Stimulated activated CD4-positive, alpha-beta T cell treated with anti-CD3 and anti-CD28 coated beads, Interleukin-2, amount 100 ng/mL, for 24 hours (primary cell): ENCODE measurements around the gene MAP3K20.
"Not testable (repeated sequence)": the region's sequence is repeated elsewhere in the genome, so short reads cannot be mapped to it uniquely, and the experiment has no call there.

Source experiments
- DNase-seq, 2 donors: peaks; one replicate each; pipeline ENCODE4 v3.0.0-alpha.2; 2020

MAP3K20 gene

GRCh38 chr2:173238831-173239230 is 163.2 kb downstream of the MAP3K20 start:
- DNase-seq, result no peak

GRCh38 chr2:173239644-173240043 is 164.0 kb downstream of the MAP3K20 start:
- peak in 1 of 2 donors; percentile 14 for DNase-seq

DNA sequence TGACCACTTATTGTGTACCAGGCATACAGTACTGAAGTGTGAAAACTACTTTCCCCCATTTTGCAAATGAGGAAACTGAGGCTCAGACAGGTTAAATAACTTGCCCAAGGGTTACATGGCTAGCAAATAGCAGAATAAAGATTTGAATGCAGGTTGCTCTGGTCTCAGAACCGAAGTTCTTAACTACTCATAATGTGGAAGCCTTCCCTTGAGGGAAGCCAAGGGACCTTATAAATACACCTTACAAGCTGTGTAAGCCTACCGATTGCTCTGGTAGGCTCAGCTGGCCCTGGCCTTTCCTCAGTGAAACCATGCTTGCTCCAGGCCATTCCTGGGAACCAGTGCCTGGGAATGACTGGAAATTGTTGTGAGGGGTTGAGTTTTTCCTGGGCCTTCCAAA is 164.4 kb downstream of the MAP3K20 start:
- DNase-seq, result no peak

- DNase-seq, result no peak
Observed at GRCh38 chr2:173241643-173242042, 166.0 kb downstream of the MAP3K20 start.

GRCh38 chr2:173247156-173247555 is 171.5 kb downstream of the MAP3K20 start:
- DNase-seq, result no peak

- DNase-seq, result no peak
Observed at GRCh38 chr2:173248381-173248780, 172.7 kb downstream of the MAP3K20 start.

- DNase-seq, result no peak
Observed at GRCh38 chr2:173249661-173250641, 174.3 kb downstream of the MAP3K20 start.

GRCh38 chr2:173251225-173251624 is 175.6 kb downstream of the MAP3K20 start:
- no peak for DNase-seq

DNA sequence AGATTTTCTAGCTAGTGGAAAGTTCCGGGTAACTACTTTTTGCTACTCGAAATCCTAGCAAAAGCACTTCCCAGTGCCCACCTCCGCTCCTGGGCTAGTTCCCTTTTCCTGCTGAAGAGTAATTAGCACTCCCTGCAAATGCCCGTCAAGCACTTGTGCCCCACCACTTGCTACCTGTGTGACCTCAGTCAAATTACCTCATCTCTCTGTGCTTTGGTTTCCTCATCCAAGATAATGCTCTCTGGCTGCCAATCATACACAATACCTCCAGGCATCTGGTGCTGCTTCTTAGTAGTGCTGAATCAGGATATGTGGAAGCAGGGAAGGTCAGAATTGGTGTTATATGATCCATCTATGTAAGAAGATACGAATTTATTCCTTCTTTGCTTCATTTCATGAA is 176.9 kb downstream of the MAP3K20 start:
- no peak for DNase-seq

GRCh38 chr2:173254659-173255058 is 179.0 kb downstream of the MAP3K20 start:
- no peak for DNase-seq

DNA sequence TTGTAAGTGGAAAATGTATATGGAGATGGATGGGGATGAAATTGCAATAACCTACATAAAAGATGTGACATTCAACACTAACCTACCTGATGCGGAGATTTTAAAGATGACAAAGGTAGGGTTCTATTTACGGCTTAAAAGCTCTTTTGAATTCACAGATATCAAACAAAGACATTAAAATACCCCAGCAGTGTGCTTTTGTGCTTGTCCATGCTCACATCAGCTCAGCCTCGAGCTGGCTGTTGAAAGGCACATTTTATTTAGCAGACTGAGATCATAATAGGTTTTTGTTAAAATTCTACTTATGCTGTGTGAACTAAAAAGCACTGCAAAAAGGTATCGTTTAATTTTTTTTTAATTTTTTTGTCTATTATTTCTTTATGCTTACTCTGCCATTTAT is 183.1 kb downstream of the MAP3K20 start:
- DNase-seq, result no peak

DNA sequence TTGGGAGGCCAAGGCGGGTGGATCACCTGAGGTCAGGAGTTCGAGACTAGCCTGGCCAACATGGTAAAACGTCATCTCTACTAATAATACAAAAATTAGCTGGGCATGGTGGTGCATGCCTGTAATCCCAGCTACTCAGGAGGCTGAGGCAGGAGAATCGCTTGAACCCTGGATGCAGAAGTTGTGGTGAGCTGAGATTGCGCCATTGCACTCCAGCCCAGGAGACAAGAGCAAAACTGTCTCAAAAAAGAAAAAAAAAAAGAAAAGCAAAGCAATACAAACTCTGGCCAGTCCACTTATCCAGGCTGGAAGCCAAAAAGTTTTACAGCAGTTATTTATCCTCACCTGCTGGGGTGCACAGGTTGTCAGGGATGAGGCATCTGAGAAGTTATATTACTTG is 186.7 kb downstream of the MAP3K20 start:
- not testable (repeated sequence) for DNase-seq

DNA sequence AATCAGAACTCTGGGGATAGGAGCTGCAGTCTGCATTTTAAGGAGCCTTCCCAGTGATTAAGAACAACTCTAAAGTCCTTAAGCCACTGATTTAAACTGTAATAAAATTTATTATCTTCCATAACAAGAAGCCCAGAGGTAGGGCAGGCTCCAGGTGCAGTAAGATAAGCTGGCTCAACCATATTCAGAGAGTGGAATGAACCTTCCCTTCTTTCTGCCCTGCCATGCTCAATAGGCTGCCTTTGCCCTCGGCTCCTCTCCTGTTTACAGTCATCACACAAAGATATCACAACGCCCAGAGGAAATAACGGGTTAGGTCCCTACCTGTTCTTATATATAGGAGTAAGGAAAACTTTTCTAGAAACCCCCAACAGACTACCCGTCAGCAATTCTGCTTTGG is 188.5 kb downstream of the MAP3K20 start:
- no peak for DNase-seq

DNA sequence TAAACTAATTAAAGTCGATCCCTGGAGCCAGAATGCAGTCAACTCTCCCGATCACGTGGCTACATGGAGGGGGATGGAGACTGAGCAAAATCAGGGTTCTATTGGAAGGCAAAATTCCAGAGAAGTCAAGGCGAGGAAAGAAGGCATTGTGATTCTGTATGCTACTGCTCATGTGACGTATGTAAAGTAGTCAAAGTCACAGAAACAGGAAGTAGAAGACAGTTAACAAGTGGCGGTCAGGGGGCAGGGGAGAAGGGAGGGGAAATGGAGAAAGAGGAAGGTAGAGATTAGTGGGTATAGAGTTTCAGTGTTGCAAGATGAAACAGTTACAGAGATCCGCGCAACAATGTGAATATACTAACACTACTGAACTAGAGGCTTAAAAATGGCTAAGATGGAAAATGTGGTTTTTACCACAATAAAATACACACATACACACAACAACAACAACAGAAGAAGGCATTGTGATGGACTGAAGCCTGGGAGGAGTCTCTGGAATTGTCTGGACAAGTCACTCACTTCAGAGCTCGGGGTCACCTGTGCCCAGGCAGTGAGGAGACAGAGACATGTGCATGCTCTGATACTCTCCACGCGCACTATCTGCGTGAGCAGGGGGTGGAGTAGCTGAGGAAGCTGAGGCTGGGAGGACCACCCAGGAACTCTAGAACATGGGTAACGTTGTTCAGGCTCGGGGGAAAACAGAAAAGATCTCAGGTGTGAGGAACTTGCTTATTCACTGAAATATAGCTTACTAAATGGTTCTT is 189.1 kb downstream of the MAP3K20 start:
- DNase-seq, result no peak

DNA sequence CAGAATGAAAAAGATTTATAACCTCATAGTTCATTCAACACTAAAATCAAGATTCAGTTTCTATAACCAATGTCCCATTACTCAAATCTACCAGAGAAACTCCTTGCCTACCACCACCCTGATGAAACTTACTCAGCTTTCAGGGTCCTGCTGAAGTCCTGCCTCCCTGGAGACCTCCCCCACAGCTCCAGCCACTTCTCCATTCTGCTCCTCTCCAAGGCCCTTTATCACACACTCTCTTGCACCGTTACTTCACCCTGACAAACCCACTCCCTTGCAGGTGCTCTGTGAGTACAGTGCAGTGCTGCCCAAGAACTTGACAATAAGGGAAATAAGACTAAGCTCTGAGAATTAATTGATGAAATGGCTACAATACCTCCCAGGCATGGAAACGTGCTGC is 195.5 kb downstream of the MAP3K20 start:
- DNase-seq, result no peak

- DNase-seq, result no peak
Observed at GRCh38 chr2:173271825-173272224, 196.2 kb downstream of the MAP3K20 start.

- DNase-seq, result no peak
Observed at GRCh38 chr2:173272849-173273248, 197.2 kb downstream of the MAP3K20 start.

DNA sequence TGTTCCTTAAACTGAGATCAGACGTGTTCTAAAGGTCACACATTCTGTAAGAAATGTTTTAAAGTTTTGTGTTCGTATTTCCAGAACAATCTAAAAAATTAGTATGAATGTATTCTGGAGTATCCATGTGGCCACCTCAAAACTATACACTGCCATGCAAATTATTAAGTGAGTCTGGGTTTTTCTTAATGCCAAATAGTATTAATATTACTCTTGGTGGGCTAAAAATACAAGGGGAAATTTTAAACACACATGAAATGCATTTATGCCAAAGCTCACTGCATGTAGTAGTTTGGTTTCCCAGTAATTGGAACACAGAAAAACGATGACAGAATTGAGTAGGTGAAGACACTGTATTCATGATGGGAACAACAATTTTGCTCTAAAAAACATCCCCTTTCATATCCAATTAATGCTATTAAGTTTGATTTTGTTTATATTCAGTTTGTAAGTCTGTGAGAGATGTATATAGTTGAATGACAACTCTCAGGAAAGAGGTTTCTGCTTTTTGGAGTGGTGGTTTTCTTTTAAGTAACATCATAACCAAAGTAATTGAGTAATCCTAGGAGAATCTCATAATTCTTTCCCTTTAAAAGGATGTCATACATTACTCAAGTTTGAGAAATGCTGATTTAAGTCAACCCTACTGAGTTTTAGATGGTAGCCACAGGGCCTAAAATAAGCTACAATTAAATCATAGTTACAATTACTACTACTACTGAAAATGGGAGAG is 203.3 kb downstream of the MAP3K20 start:
- DNase-seq, result no peak

GRCh38 chr2:173279527-173279868 is 203.9 kb downstream of the MAP3K20 start:
- no peak for DNase-seq

DNA sequence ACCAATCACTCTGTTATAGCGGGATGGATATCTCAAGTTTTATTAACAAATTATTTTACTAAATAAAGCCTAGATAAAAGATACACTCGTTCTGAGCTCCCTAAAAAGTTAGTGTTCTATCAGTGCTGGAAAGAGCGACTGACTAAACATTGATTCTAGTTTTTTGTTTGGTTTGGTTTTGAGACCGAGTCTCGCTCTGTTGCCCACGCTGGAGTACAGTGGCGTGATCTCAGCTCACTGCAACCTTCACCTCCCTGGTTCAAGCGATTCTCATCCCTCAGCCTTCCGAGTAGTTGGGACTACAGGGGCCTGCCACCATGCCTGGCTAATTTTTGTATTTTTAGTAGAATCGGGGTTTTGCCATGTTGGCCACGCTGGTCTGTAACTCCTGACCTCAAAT is 205.2 kb downstream of the MAP3K20 start:
- no peak for DNase-seq

DNA sequence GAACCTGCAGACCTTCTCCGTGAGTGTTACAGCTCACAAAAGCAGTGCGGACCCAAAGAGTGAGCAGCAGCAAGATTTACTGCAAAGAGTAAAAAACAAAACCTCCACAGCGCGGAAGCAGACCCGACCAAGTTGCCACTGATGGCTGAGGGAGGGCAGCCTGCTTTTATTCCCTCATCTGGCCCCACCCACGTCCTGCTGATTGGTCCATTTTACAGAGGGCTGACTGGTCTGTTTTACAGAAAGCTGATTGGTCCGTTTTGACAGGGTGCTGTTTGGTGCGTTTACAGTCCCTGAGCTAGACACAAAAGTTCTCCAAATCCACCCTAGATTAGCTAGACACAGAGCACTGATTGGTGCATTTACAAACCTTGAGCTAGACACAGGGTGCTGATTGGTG is 206.3 kb downstream of the MAP3K20 start:
- DNase-seq, result not testable (repeated sequence)

DNA sequence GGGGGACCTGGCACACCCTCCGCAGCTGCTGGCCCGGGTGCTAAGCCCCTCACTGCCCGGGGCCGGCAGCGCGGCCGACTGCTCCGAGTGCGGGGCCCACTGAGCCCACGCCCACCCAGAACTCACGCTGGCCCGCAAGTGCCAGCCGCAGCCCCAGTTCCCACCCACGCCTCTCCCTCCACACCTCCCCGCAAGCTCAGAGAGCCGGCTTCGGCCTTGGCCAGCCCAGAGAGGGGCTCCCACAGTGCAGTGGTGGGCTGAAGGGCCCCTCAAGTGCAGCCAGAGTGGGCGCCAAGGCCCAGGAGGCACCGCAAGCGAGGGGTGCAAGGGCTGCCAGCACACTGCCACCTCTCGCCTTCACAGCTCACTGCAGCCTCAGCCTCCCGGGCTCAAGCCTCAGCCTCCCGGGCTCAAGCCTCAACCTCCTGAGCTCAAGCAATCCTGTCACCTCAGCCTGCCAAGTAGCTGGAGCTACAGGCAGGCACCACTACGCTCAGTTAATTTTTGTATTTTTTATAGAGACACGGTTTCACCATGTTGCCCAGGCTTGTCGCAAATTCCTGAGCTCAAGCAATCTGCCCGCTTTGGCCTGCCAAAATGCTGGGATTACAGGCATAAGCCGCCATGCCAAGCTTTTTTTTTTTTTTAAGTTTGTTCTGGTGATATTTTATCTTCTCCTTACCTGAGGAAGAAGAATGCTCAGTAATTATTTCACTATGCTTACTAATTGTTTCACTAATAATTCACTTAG is 207.3 kb downstream of the MAP3K20 start:
- DNase-seq, result no peak
